HG03354 (cell line): ENCODE measurements around the gene NLGN1.

Experiments used
- ATAC-seq: cut with Tn5 transposase; IDR thresholded peaks from one replicate; pipeline ENCODE4 v1.9.1; 2021; ENCODE audit warnings: mild to moderate bottlenecking; ENCODE audit not compliant: unreplicated experiment, poor library complexity, severe bottlenecking

NLGN1 gene

GRCh38 chr3:173690542-173691180 lies 293.1 kb downstream of the NLGN1 start:
- no peak for ATAC-seq

- ATAC-seq, result no peak
Measured at GRCh38 chr3:173699353-173699752, 301.8 kb downstream of the NLGN1 start.

- no peak for ATAC-seq
Measured at GRCh38 chr3:173700336-173700735, 302.8 kb downstream of the NLGN1 start.

- ATAC-seq, result no peak
Measured at GRCh38 chr3:173702561-173702960, 305.0 kb downstream of the NLGN1 start.

- no peak for ATAC-seq
Measured at GRCh38 chr3:173703771-173704170, 306.2 kb downstream of the NLGN1 start.

GRCh38 chr3:173706630-173707029 lies 309.1 kb downstream of the NLGN1 start:
- ATAC-seq, result no peak

GRCh38 chr3:173708191-173708590 lies 310.6 kb downstream of the NLGN1 start:
- no peak for ATAC-seq

- ATAC-seq, result no peak
Measured at GRCh38 chr3:173709026-173709425, 311.5 kb downstream of the NLGN1 start.

- ATAC-seq, result no peak
Measured at GRCh38 chr3:173711619-173712018, 314.1 kb downstream of the NLGN1 start.

GRCh38 chr3:173719585-173719984 lies 322.0 kb downstream of the NLGN1 start:
- no peak for ATAC-seq

GRCh38 chr3:173725507-173725906 lies 328.0 kb downstream of the NLGN1 start:
- ATAC-seq, result no peak

GRCh38 chr3:173730391-173730790 lies 332.8 kb downstream of the NLGN1 start:
- no peak for ATAC-seq

- no peak for ATAC-seq
Measured at GRCh38 chr3:173732237-173732636, 334.7 kb downstream of the NLGN1 start.

- no peak for ATAC-seq
Measured at GRCh38 chr3:173733029-173733652, 335.6 kb downstream of the NLGN1 start.

- ATAC-seq, result no peak
Measured at GRCh38 chr3:173734473-173734872, 336.9 kb downstream of the NLGN1 start.

- no peak for ATAC-seq
Measured at GRCh38 chr3:173734895-173735294, 337.4 kb downstream of the NLGN1 start.

GRCh38 chr3:173735841-173736240 lies 338.3 kb downstream of the NLGN1 start:
- no peak for ATAC-seq

- ATAC-seq, result no peak
Measured at GRCh38 chr3:173737167-173737808, 339.7 kb downstream of the NLGN1 start.

GRCh38 chr3:173739726-173740125 lies 342.2 kb downstream of the NLGN1 start:
- ATAC-seq, result no peak

GRCh38 chr3:173742491-173742890 lies 344.9 kb downstream of the NLGN1 start:
- no peak for ATAC-seq

GRCh38 chr3:173743111-173743510 lies 345.6 kb downstream of the NLGN1 start:
- ATAC-seq, result no peak
